ENCODE data around the gene SP4.

The SP4 gene

GRCh38 chr7:21544303-21544656 is 116.4 kb downstream of the SP4 start:
- no peak for TF ChIP-seq CTCF (IDR thresholded peaks at IDR 0.05; ENCODE audit: borderline replicate concordance, extremely low read depth, low read length, poor library complexity, severe bottlenecking)
- no peak for TF ChIP-seq EZH2 (IDR thresholded peaks at IDR 0.05; ENCODE audit: borderline replicate concordance, low read depth, low read length, severe bottlenecking)
- no peak overlapping the region for H3K9ac ChIP-seq (ENCODE audit: low read depth, low read length)
- peaks cover 13% of the 10 kb centered on the region for H3K27me3 ChIP-seq (ENCODE audit: insufficient read depth, low read length, poor library complexity)
- no peaks in the 10 kb centered on the region for H4K20me1 ChIP-seq (ENCODE audit: insufficient read depth, low read length)
- DNase-seq (no peak), ATAC-seq (ENCODE audit: insufficient read depth, low read depth) (no peak)
- H3K27ac ChIP-seq (ENCODE audit: low read length) = no peak overlapping the region
- no peaks in the 10 kb centered on the region for H3K79me2 ChIP-seq (ENCODE audit: insufficient read depth, low read length)
- no peak overlapping the region for H2AFZ ChIP-seq (ENCODE audit: low read depth, low read length)
- no peak overlapping the region for H3K4me3 ChIP-seq (ENCODE audit: low read depth in 1 of 2, low read length in 2 of 2)
- no peaks in the 10 kb centered on the region for H3K9me3 ChIP-seq (ENCODE audit: insufficient read depth, low read length, severe bottlenecking)
- no peaks in the 10 kb centered on the region for H3K4me1 ChIP-seq (ENCODE audit: insufficient read depth, low read length)
- H3K4me2 ChIP-seq (ENCODE audit: insufficient read depth, low read length) = no peak overlapping the region
- H3K36me3 ChIP-seq (ENCODE audit: insufficient read depth, low read length) = no peaks in the 10 kb centered on the region

- Histone ChIP-seq H3K36me3 (ENCODE audit: insufficient read depth, low read length) (no peaks in the 10 kb centered on the region), H3K4me1 (ENCODE audit: insufficient read depth, low read length) (no peaks in the 10 kb centered on the region), H3K79me2 (ENCODE audit: insufficient read depth, low read length) (no peaks in the 10 kb centered on the region), H2AFZ (ENCODE audit: low read depth, low read length) (no peak overlapping the region), H3K27me3 (ENCODE audit: insufficient read depth, low read length, poor library complexity) (peaks cover 13% of the 10 kb centered on the region), H4K20me1 (ENCODE audit: insufficient read depth, low read length) (no peaks in the 10 kb centered on the region), H3K9ac (ENCODE audit: low read depth, low read length) (no peak overlapping the region), H3K4me3 (ENCODE audit: low read depth in 1 of 2, low read length in 2 of 2) (no peak overlapping the region), H3K4me2 (ENCODE audit: insufficient read depth, low read length) (no peak overlapping the region), H3K9me3 (ENCODE audit: insufficient read depth, low read length, severe bottlenecking) (no peaks in the 10 kb centered on the region), H3K27ac (ENCODE audit: low read length) (no peak overlapping the region)
- ATAC-seq (ENCODE audit: insufficient read depth, low read depth) = no peak
- no peak for DNase-seq
- TF ChIP-seq EZH2 (IDR thresholded peaks at IDR 0.05; ENCODE audit: borderline replicate concordance, low read depth, low read length, severe bottlenecking) = no peak
- TF ChIP-seq CTCF (IDR thresholded peaks at IDR 0.05; ENCODE audit: borderline replicate concordance, extremely low read depth, low read length, poor library complexity, severe bottlenecking) = no peak
These were observed 116.8 kb downstream of the SP4 start for GRCh38 chr7:21544715-21545114.

GRCh38 chr7:21547501-21547900 is 119.6 kb downstream of the SP4 start:
- no peak overlapping the region for H3K4me2 ChIP-seq (ENCODE audit: insufficient read depth, low read length)
- no peak overlapping the region for H2AFZ ChIP-seq (ENCODE audit: low read depth, low read length)
- ATAC-seq (ENCODE audit: insufficient read depth, low read depth) (no peak), DNase-seq (no peak)
- no peaks in the 10 kb centered on the region for H3K9me3 ChIP-seq (ENCODE audit: insufficient read depth, low read length, severe bottlenecking)
- no peaks in the 10 kb centered on the region for H4K20me1 ChIP-seq (ENCODE audit: insufficient read depth, low read length)
- TF ChIP-seq EZH2 (IDR thresholded peaks at IDR 0.05; ENCODE audit: borderline replicate concordance, low read depth, low read length, severe bottlenecking) (no peak), CTCF (IDR thresholded peaks at IDR 0.05; ENCODE audit: borderline replicate concordance, extremely low read depth, low read length, poor library complexity, severe bottlenecking) (no peak)
- H3K36me3 ChIP-seq (ENCODE audit: insufficient read depth, low read length) = no peaks in the 10 kb centered on the region
- no peak overlapping the region for H3K4me3 ChIP-seq (ENCODE audit: low read depth in 1 of 2, low read length in 2 of 2)
- H3K27ac ChIP-seq (ENCODE audit: low read length) = no peak overlapping the region
- no peaks in the 10 kb centered on the region for H3K4me1 ChIP-seq (ENCODE audit: insufficient read depth, low read length)
- no peaks in the 10 kb centered on the region for H3K79me2 ChIP-seq (ENCODE audit: insufficient read depth, low read length)
- no peak overlapping the region for H3K9ac ChIP-seq (ENCODE audit: low read depth, low read length)
- H3K27me3 ChIP-seq (ENCODE audit: insufficient read depth, low read length, poor library complexity) = peaks cover 7% of the 10 kb centered on the region

- Histone ChIP-seq H3K9ac (ENCODE audit: low read depth, low read length) (no peak overlapping the region), H3K36me3 (ENCODE audit: insufficient read depth, low read length) (no peaks in the 10 kb centered on the region), H3K79me2 (ENCODE audit: insufficient read depth, low read length) (no peaks in the 10 kb centered on the region), H3K27me3 (ENCODE audit: insufficient read depth, low read length, poor library complexity) (peaks cover 7% of the 10 kb centered on the region), H3K4me2 (ENCODE audit: insufficient read depth, low read length) (no peak overlapping the region), H3K27ac (ENCODE audit: low read length) (no peak overlapping the region), H2AFZ (ENCODE audit: low read depth, low read length) (no peak overlapping the region), H3K9me3 (ENCODE audit: insufficient read depth, low read length, severe bottlenecking) (no peaks in the 10 kb centered on the region), H3K4me1 (ENCODE audit: insufficient read depth, low read length) (no peaks in the 10 kb centered on the region), H3K4me3 (ENCODE audit: low read depth in 1 of 2, low read length in 2 of 2) (no peak overlapping the region), H4K20me1 (ENCODE audit: insufficient read depth, low read length) (no peaks in the 10 kb centered on the region)
- ATAC-seq (ENCODE audit: insufficient read depth, low read depth) (no peak), DNase-seq (no peak)
- TF ChIP-seq CTCF (IDR thresholded peaks at IDR 0.05; ENCODE audit: borderline replicate concordance, extremely low read depth, low read length, poor library complexity, severe bottlenecking) = no peak
These were observed 120.6 kb downstream of the SP4 start for GRCh38 chr7:21548491-21548890.

Measured in DND-41 (cell line).